ENCODE data around the gene SLC6A6.

The SLC6A6 gene

DNA sequence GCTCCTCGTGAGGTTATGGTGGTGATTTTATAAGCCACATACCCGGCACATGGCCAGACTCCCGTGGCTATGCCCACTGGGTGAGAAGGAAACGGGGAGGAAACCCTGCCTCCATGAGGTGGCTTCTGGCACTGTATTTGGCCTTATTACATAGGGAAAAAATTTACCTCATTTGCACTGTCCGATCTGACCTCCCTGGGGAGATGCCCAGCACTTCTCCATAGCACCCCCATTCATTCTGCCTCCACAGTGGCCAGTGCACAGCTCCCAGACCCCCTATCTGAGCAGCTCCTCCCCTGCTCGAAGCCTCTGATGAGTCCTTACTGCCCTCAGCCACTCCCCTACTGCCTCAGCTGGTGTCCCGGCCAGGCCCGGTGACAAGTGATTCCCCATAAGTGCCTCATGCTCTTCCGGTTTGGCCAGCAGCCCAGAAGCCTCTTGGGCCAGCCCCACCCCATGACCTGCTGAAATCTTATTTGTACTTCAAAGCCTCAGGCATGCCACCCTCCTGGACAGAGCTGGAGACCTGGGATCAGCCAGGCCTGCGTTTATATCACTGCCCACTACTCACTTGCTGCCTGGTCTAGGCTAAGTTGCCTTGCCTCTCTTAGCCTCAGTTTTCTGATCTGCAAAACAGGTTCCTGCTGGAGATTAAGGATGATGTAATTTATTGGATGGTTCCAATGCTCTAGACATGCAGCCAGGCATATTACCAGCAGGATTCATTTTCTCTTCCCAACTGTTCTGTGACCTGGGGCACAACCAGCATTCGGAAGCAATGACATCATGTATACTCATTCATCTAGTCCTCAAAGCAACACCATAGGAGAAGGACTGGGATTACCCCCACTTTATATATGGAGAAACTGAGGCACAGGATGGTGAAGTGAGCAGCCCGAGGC, 30.6 kb upstream of the SLC6A6 start:
- no peaks in the 10 kb centered on the region for H3K36me3 ChIP-seq (ENCODE audit: control insufficient read depth in 1 of 2, insufficient read depth in 2 of 2, low read length in 2 of 2)
- H3K4me3 ChIP-seq (ENCODE audit: low read depth in 1 of 2, low read length in 2 of 2), result no peak overlapping the region
- peak overlapping the region in 1 of 2 donors; percentile 9 for H3K9ac ChIP-seq (ENCODE audit: low read depth in 1 of 2, low read length in 2 of 2)
- no peaks in the 10 kb centered on the region for H3K9me3 ChIP-seq (ENCODE audit: control insufficient read depth in 1 of 2, low read length in 2 of 2)
- peaks cover 36 to 41% of the 10 kb centered on the region in 2 donors for H3K4me1 ChIP-seq (ENCODE audit: control insufficient read depth in 1 of 2, insufficient read depth in 2 of 2, low read length in 2 of 2)
- H3K27ac ChIP-seq (ENCODE audit: low read depth, low read length), result peak overlapping the region; percentile 23
- no peaks in the 10 kb centered on the region for H3K27me3 ChIP-seq (ENCODE audit: control insufficient read depth in 1 of 2, insufficient read depth in 2 of 2, low read length in 2 of 2)

- H3K27ac ChIP-seq (ENCODE audit: low read depth, low read length), result no peak overlapping the region
Measured at GRCh38 chr3:14372587-14372986, 29.8 kb upstream of the SLC6A6 start.

DNA sequence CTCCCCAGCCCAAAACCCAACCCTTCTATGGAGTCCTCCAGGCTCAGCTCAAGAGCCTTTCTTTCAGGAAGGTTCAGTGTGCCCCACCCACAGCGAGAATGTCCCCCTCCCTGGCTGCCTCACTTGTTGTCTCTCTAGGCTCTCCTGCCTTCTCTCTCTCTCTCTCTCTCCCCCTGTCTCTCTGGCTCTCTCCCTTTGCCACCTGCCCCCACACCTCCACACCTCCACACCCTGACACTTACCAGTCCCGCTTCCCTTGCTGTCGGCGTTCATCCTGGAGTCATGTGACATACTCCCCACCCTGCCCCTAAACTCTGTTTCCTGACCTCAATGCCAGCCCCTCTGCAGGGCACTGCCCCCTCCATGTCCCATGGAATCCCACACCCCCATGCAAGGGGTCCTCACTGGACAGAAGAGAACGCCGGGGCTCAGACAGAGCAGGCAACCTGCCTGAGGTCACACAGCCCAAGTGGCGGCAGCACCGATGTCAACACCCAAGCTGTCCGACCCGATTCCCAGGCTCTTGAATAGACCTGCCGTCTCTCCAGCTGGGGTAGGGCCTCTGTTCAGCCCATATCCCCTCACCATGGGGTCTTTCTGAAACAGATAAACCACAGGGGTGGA, 28.5 kb upstream of the SLC6A6 start:
- H3K4me3 ChIP-seq (ENCODE audit: low read depth in 1 of 2, low read length in 2 of 2), result no peak overlapping the region
- no peaks in the 10 kb centered on the region for H3K36me3 ChIP-seq (ENCODE audit: control insufficient read depth in 1 of 2, insufficient read depth in 2 of 2, low read length in 2 of 2)
- no peak overlapping the region for H3K27ac ChIP-seq (ENCODE audit: low read depth, low read length)
- no peaks in the 10 kb centered on the region for H3K27me3 ChIP-seq (ENCODE audit: control insufficient read depth in 1 of 2, insufficient read depth in 2 of 2, low read length in 2 of 2)
- peaks cover 41 to 48% of the 10 kb centered on the region in 2 donors for H3K4me1 ChIP-seq (ENCODE audit: control insufficient read depth in 1 of 2, insufficient read depth in 2 of 2, low read length in 2 of 2)
- H3K9ac ChIP-seq (ENCODE audit: low read depth in 1 of 2, low read length in 2 of 2), result no peak overlapping the region
- no peaks in the 10 kb centered on the region for H3K9me3 ChIP-seq (ENCODE audit: control insufficient read depth in 1 of 2, low read length in 2 of 2)

More at GRCh38 chr3:14372587-14372986, 29.8 kb upstream of the SLC6A6 start:
- no peaks in the 10 kb centered on the region for H3K36me3 ChIP-seq (ENCODE audit: control insufficient read depth in 1 of 2, insufficient read depth in 2 of 2, low read length in 2 of 2)
- peak overlapping the region in 1 of 2 donors; percentile 22 for H3K9ac ChIP-seq (ENCODE audit: low read depth in 1 of 2, low read length in 2 of 2)
- no peak overlapping the region for H3K4me3 ChIP-seq (ENCODE audit: low read depth in 1 of 2, low read length in 2 of 2)
- H3K9me3 ChIP-seq (ENCODE audit: control insufficient read depth in 1 of 2, low read length in 2 of 2), result no peaks in the 10 kb centered on the region
- no peaks in the 10 kb centered on the region for H3K27me3 ChIP-seq (ENCODE audit: control insufficient read depth in 1 of 2, insufficient read depth in 2 of 2, low read length in 2 of 2)
- peaks cover 39 to 48% of the 10 kb centered on the region in 2 donors for H3K4me1 ChIP-seq (ENCODE audit: control insufficient read depth in 1 of 2, insufficient read depth in 2 of 2, low read length in 2 of 2)

GRCh38 chr3:14374444-14374883, 27.9 kb upstream of the SLC6A6 start:
- no peaks in the 10 kb centered on the region for H3K27me3 ChIP-seq (ENCODE audit: control insufficient read depth in 1 of 2, insufficient read depth in 2 of 2, low read length in 2 of 2)
- no peaks in the 10 kb centered on the region for H3K9me3 ChIP-seq (ENCODE audit: control insufficient read depth in 1 of 2, low read length in 2 of 2)
- no peak overlapping the region for H3K9ac ChIP-seq (ENCODE audit: low read depth in 1 of 2, low read length in 2 of 2)
- peaks cover 38 to 44% of the 10 kb centered on the region in 2 donors for H3K4me1 ChIP-seq (ENCODE audit: control insufficient read depth in 1 of 2, insufficient read depth in 2 of 2, low read length in 2 of 2)
- H3K27ac ChIP-seq (ENCODE audit: low read depth, low read length), result no peak overlapping the region
- H3K4me3 ChIP-seq (ENCODE audit: low read depth in 1 of 2, low read length in 2 of 2), result no peak overlapping the region
- H3K36me3 ChIP-seq (ENCODE audit: control insufficient read depth in 1 of 2, insufficient read depth in 2 of 2, low read length in 2 of 2), result no peaks in the 10 kb centered on the region

DNA sequence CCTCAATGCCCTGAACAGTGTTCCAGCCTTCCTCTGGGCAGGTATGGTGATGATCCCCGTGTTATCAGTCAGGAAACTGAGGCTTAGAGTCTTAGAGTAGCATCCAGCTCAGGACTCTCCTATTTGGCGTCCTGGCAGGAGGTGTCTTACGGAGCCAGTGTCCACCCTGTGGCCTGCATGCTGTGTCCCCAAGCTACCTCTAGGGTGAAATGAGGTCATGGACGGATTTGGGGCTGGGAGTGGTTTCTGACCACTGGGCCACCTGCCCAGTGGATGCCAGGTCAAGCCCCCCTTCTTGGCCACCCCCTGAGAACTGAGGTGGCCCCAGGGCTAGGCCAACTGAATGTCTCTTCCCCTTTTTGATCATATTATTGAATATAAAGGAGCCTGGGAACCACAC, 27.2 kb upstream of the SLC6A6 start:
- no peak overlapping the region for H3K27ac ChIP-seq (ENCODE audit: low read depth, low read length)
- H3K36me3 ChIP-seq (ENCODE audit: control insufficient read depth in 1 of 2, insufficient read depth in 2 of 2, low read length in 2 of 2), result no peaks in the 10 kb centered on the region
- H3K4me3 ChIP-seq (ENCODE audit: low read depth in 1 of 2, low read length in 2 of 2), result no peak overlapping the region
- H3K27me3 ChIP-seq (ENCODE audit: control insufficient read depth in 1 of 2, insufficient read depth in 2 of 2, low read length in 2 of 2), result no peaks in the 10 kb centered on the region
- no peaks in the 10 kb centered on the region for H3K9me3 ChIP-seq (ENCODE audit: control insufficient read depth in 1 of 2, low read length in 2 of 2)
- peaks cover 31 to 37% of the 10 kb centered on the region in 2 donors for H3K4me1 ChIP-seq (ENCODE audit: control insufficient read depth in 1 of 2, insufficient read depth in 2 of 2, low read length in 2 of 2)
- no peak overlapping the region for H3K9ac ChIP-seq (ENCODE audit: low read depth in 1 of 2, low read length in 2 of 2)

GRCh38 chr3:14376348-14377043, 25.9 kb upstream of the SLC6A6 start:
- no peak overlapping the region for H3K9ac ChIP-seq (ENCODE audit: low read depth in 1 of 2, low read length in 2 of 2)
- H3K9me3 ChIP-seq (ENCODE audit: control insufficient read depth in 1 of 2, low read length in 2 of 2), result no peaks in the 10 kb centered on the region
- H3K27me3 ChIP-seq (ENCODE audit: control insufficient read depth in 1 of 2, insufficient read depth in 2 of 2, low read length in 2 of 2), result no peaks in the 10 kb centered on the region
- H3K27ac ChIP-seq (ENCODE audit: low read depth, low read length), result no peak overlapping the region
- no peaks in the 10 kb centered on the region for H3K36me3 ChIP-seq (ENCODE audit: control insufficient read depth in 1 of 2, insufficient read depth in 2 of 2, low read length in 2 of 2)
- peaks cover 20 to 24% of the 10 kb centered on the region in 2 donors for H3K4me1 ChIP-seq (ENCODE audit: control insufficient read depth in 1 of 2, insufficient read depth in 2 of 2, low read length in 2 of 2)
- H3K4me3 ChIP-seq (ENCODE audit: low read depth in 1 of 2, low read length in 2 of 2), result no peak overlapping the region

- Histone ChIP-seq H3K27ac (ENCODE audit: low read depth, low read length) (no peak overlapping the region), H3K4me3 (ENCODE audit: low read depth in 1 of 2, low read length in 2 of 2) (no peak overlapping the region), H3K36me3 (ENCODE audit: control insufficient read depth in 1 of 2, insufficient read depth in 2 of 2, low read length in 2 of 2) (no peaks in the 10 kb centered on the region), H3K9ac (ENCODE audit: low read depth in 1 of 2, low read length in 2 of 2) (no peak overlapping the region), H3K27me3 (ENCODE audit: control insufficient read depth in 1 of 2, insufficient read depth in 2 of 2, low read length in 2 of 2) (no peaks in the 10 kb centered on the region), H3K9me3 (ENCODE audit: control insufficient read depth in 1 of 2, low read length in 2 of 2) (no peaks in the 10 kb centered on the region), H3K4me1 (ENCODE audit: control insufficient read depth in 1 of 2, insufficient read depth in 2 of 2, low read length in 2 of 2) (peaks cover 14 to 17% of the 10 kb centered on the region in 2 donors)
Measured at GRCh38 chr3:14377044-14377837, 25.2 kb upstream of the SLC6A6 start.

GRCh38 chr3:14377838-14378169, 24.6 kb upstream of the SLC6A6 start:
- Histone ChIP-seq H3K4me3 (ENCODE audit: low read depth in 1 of 2, low read length in 2 of 2) (no peak overlapping the region), H3K27me3 (ENCODE audit: control insufficient read depth in 1 of 2, insufficient read depth in 2 of 2, low read length in 2 of 2) (no peaks in the 10 kb centered on the region), H3K4me1 (ENCODE audit: control insufficient read depth in 1 of 2, insufficient read depth in 2 of 2, low read length in 2 of 2) (peaks cover 10 to 11% of the 10 kb centered on the region in 2 donors), H3K27ac (ENCODE audit: low read depth, low read length) (no peak overlapping the region), H3K9me3 (ENCODE audit: control insufficient read depth in 1 of 2, low read length in 2 of 2) (no peaks in the 10 kb centered on the region), H3K36me3 (ENCODE audit: control insufficient read depth in 1 of 2, insufficient read depth in 2 of 2, low read length in 2 of 2) (no peaks in the 10 kb centered on the region), H3K9ac (ENCODE audit: low read depth in 1 of 2, low read length in 2 of 2) (no peak overlapping the region)

- Histone ChIP-seq H3K9ac (ENCODE audit: low read depth in 1 of 2, low read length in 2 of 2) (no peak overlapping the region), H3K4me3 (ENCODE audit: low read depth in 1 of 2, low read length in 2 of 2) (no peak overlapping the region), H3K36me3 (ENCODE audit: control insufficient read depth in 1 of 2, insufficient read depth in 2 of 2, low read length in 2 of 2) (no peaks in the 10 kb centered on the region), H3K27me3 (ENCODE audit: control insufficient read depth in 1 of 2, insufficient read depth in 2 of 2, low read length in 2 of 2) (no peaks in the 10 kb centered on the region), H3K9me3 (ENCODE audit: control insufficient read depth in 1 of 2, low read length in 2 of 2) (no peaks in the 10 kb centered on the region), H3K27ac (ENCODE audit: low read depth, low read length) (no peak overlapping the region), H3K4me1 (ENCODE audit: control insufficient read depth in 1 of 2, insufficient read depth in 2 of 2, low read length in 2 of 2) (peaks cover 10 to 11% of the 10 kb centered on the region in 2 donors)
Measured at GRCh38 chr3:14378415-14378814, 24.0 kb upstream of the SLC6A6 start.
